K562 (cell line): ENCODE data around the gene GRIK5. TPM values are rescaled to one million over a fixed set of nuclear protein-coding genes. Genes with fewer than 3 reads are reported as not detected.
A peak's percentile ranks its signal among the peaks of the same experiment; 100 is the strongest.

Experiments used
- ATAC-seq: fragments of 200-7000 bp; cut with Tn5 transposase; 3 replicates; pipeline ENCODE4 v1.9.1; 2020; ENCODE audit warnings: moderate library complexity
- BruUV-seq: library from RNA; stranded (reverse); fragments of 400-500 nt; replicated peaks from 2 replicates; lab custom pipeline; 2021; lab: Mats Ljungman, UMichigan
- CTCF ChIA-PET: fragments of 300-600 bp; formaldehyde crosslinking; extraction: SDS; loops from one replicate; lab custom pipeline; 2021; ENCODE audit warnings: low intra/inter-chr PET ratio; lab: Yijun Ruan, JAX
- POLR2A ChIA-PET: fragments of 300-600, 350-650 bp; sonication (Branson Sonifier 250); formaldehyde crosslinking; extraction: SDS; loops from one replicate; lab custom pipeline; 2021; ENCODE audit warnings: antibody characterized with exemption, inconsistent platforms; lab: Yijun Ruan, JAX
- DNase-seq, 4 experiments: peaks; one replicate each; pipeline versions ENCODE4 v3.0.0 to v3.0.0-alpha.2; 2011 to 2018; ENCODE audit warnings: low spot score in 3 of 4, mixed read lengths in 3 of 4; ENCODE audit errors: extremely low read depth in 1 of 4
- FAIRE-seq: peaks from 2 replicates; lab custom pipeline; 2011; peaks lifted over from hg19 to GRCh38; lab: Jason Lieb, UNC
- H2AFZ ChIP-seq: 2 replicates; pipeline ENCODE4 v1.6.0; 2011; ENCODE audit warnings: low read depth, low read length, control low read depth, inconsistent platforms
- H3K27ac ChIP-seq: fragments of 200-600 bp; 3 replicates; pipeline ENCODE4 v1.8.0; 2011; ENCODE audit warnings: low read depth, mild to moderate bottlenecking, control low read depth, inconsistent platforms, low read length, moderate library complexity, mixed read lengths; ENCODE audit errors: extremely low read depth
- H3K27me3 ChIP-seq, 2 experiments: fragments of 300-600 bp in 1 of 2; 2 replicates in 1 of 2; 3 replicates in 1 of 2; pipeline versions ENCODE4 v1.6.0 to v1.8.0; 2011; ENCODE audit warnings: inconsistent platforms in 2 of 2, low read length in 2 of 2, mild to moderate bottlenecking in 1 of 2, mixed read lengths in 1 of 2, moderate library complexity in 1 of 2; ENCODE audit not compliant: control insufficient read depth in 2 of 2, insufficient read depth in 2 of 2
- H3K36me3 ChIP-seq: fragments of 300-600 bp; 3 replicates; pipeline ENCODE4 v1.8.0; 2011; ENCODE audit warnings: mild to moderate bottlenecking, low read length, inconsistent platforms; ENCODE audit not compliant: control insufficient read depth, insufficient read depth
- H3K4me1 ChIP-seq, 2 experiments: fragments of 200-600 bp in 1 of 2; replicated peaks in 1 of 2; 2 replicates in 1 of 2; 3 replicates in 1 of 2; pipeline versions ENCODE4 v1.5.1 to v1.8.0; 2011; ENCODE audit warnings: inconsistent platforms in 2 of 2, low read length in 2 of 2, mild to moderate bottlenecking in 1 of 2, mixed read lengths in 1 of 2, moderate library complexity in 1 of 2; ENCODE audit not compliant: control insufficient read depth in 2 of 2, insufficient read depth in 2 of 2
- H3K4me2 ChIP-seq: 2 replicates; pipeline ENCODE4 v1.6.1; 2011; ENCODE audit warnings: low read length, control low read depth, inconsistent platforms, mixed read lengths; ENCODE audit not compliant: insufficient read depth
- H3K4me3 ChIP-seq: fragments of 200-600 bp; sonication (generic), shearing (Covaris generic); 2 replicates; pipeline ENCODE4 v1.5.1; 2016; ENCODE audit warnings: control low read depth, inconsistent platforms
- H3K79me2 ChIP-seq: fragments of 200-600 bp; 3 replicates; pipeline ENCODE4 v1.8.0; 2011; ENCODE audit warnings: low read length, inconsistent platforms; ENCODE audit not compliant: control insufficient read depth, insufficient read depth
- H3K9ac ChIP-seq, 2 experiments: 2 replicates each; pipeline versions ENCODE4 v1.6.0 to v1.6.1; 2011; ENCODE audit warnings: low read depth in 2 of 2, low read length in 2 of 2, control low read depth in 1 of 2, inconsistent platforms in 1 of 2, mild to moderate bottlenecking in 1 of 2, mixed read lengths in 1 of 2; ENCODE audit not compliant: insufficient read depth in 1 of 2
- H3K9me1 ChIP-seq: one replicate; pipeline ENCODE4 v1.6.0; 2011; ENCODE audit warnings: inconsistent platforms, mild to moderate bottlenecking, low read length, moderate library complexity; ENCODE audit not compliant: control insufficient read depth, insufficient read depth
- H3K9me3 ChIP-seq: replicated peaks from 2 replicates; pipeline ENCODE4 v1.5.1; 2011; ENCODE audit warnings: low read depth, low read length, inconsistent platforms; ENCODE audit not compliant: control insufficient read depth, insufficient read depth
- H4K20me1 ChIP-seq: replicated peaks from 2 replicates; pipeline ENCODE4 v1.6.1; 2011; ENCODE audit warnings: low read length, inconsistent platforms, mixed read lengths; ENCODE audit not compliant: control insufficient read depth, insufficient read depth
- CAMTA2 ChIP-seq: fragments of 250-450 bp; sonication (Bioruptor Pico); conservative IDR thresholded peaks from 2 replicates; pipeline ENCODE4 v1.5.1; 2022
- CREB5 ChIP-seq: fragments of 250-450 bp; sonication (Bioruptor Pico); IDR thresholded peaks from 2 replicates; pipeline ENCODE4 v1.5.0; 2020; ENCODE audit warnings: mild to moderate bottlenecking
- NBN ChIP-seq: fragments of 450-650 bp; IDR thresholded peaks from 2 replicates; pipeline ENCODE4 v1.6.1; 2016; ENCODE audit warnings: low read depth, mild to moderate bottlenecking
- STAG1 ChIP-seq: sonication (generic); formaldehyde crosslinking; IDR thresholded peaks from 2 replicates; pipeline ENCODE4 v1.5.0; 2020; ENCODE audit warnings: missing genetic modification reagents, borderline replicate concordance
- ZBTB49 ChIP-seq: sonication (generic); formaldehyde crosslinking; IDR thresholded peaks from 2 replicates; pipeline ENCODE4 v1.8.0; 2022; ENCODE audit warnings: missing genetic modification reagents, mild to moderate bottlenecking, borderline replicate concordance
- ZFPM2 ChIP-seq: fragments of 250-450 bp; sonication (Bioruptor Pico); IDR thresholded peaks from 2 replicates; pipeline ENCODE4 v1.5.1; 2022; ENCODE audit warnings: mild to moderate bottlenecking
- ZNF124 ChIP-seq: sonication (generic); formaldehyde crosslinking; IDR thresholded peaks from 2 replicates; pipeline ENCODE4 v1.8.1; 2022; ENCODE audit warnings: missing genetic modification reagents
- ZNF24 ChIP-seq: fragments of 450-650 bp; IDR thresholded peaks from 2 replicates; pipeline ENCODE4 v1.6.1; 2016
- WGBS: fragments of 100-300 bp; shearing (Covaris generic); methylation state at CpG from one replicate; pipeline ENCODE4 v1.1.6; 2016; ENCODE audit warnings: low coverage, mixed read lengths; ENCODE audit not compliant: insufficient coverage; ENCODE audit errors: missing lambda C conversion rate; 5-methylcytosine and 5-hydroxymethylcytosine counted together
- in situ Hi-C: fragments of 300-500 bp; cut with MboI; formaldehyde crosslinking; loops from 4 replicates; pipeline ENCODE4 v1.15.0; 2018; ENCODE audit warnings: inconsistent platforms, mixed read lengths
- intact Hi-C: fragments of 100-400 bp; cut with micrococcal nuclease; formaldehyde crosslinking; loops from 2 replicates; pipeline ENCODE4 v1.14.2; 2022
- polyA plus RNA-seq, 8 experiments: library from polyadenylated mRNA; depleted of rRNA in 4 of 8; stranded (reverse) in 5 of 8; unstranded in 3 of 8; fragments of >200 nt; fragmentation: Nextera tagmentation in 2 of 8; fragmentation: Illumina TruSeq in 1 of 8; extraction: Ambion mirVana in 2 of 8; extraction: Trizol in 1 of 8; gene quantifications; 2 replicates each; pipeline versions ENCODE4 v1.2.1 to v1.2.3, GENCODE V29; 2011 to 2014; ENCODE audit warnings: inconsistent platforms in 1 of 8, missing spikeins in 1 of 8
- total RNA-seq, 7 experiments: library from RNA; depleted of rRNA in 6 of 7; stranded (reverse); fragments of >200 nt in 6 of 7; fragmentation: Illumina TruSeq in 2 of 7; extraction: Trizol in 2 of 7; gene quantifications; 2 replicates each; pipeline versions ENCODE4 v1.2.1 to v1.2.3, GENCODE V29; 2011 to 2021; ENCODE audit warnings: low replicate concordance in 1 of 7
- TF ChIP-seq, protein P1 (sequence below): fragments of 250-450 bp; sonication (Bioruptor Pico); IDR thresholded peaks from 2 replicates; pipeline ENCODE4 v1.4.0; 2020; ENCODE audit warnings: mild to moderate bottlenecking
- TF ChIP-seq, protein P2 (sequence below): fragments of 250-450 bp; sonication (Bioruptor Pico); IDR thresholded peaks from 2 replicates; pipeline ENCODE4 v1.8.0; 2021; ENCODE audit warnings: moderate library complexity, mild to moderate bottlenecking, inconsistent platforms
- TF ChIP-seq, protein P3 (sequence below): sonication (generic); formaldehyde crosslinking; IDR thresholded peaks from 2 replicates; pipeline ENCODE4 v1.8.1; 2023; ENCODE audit warnings: mild to moderate bottlenecking, missing genetic modification reagents
- TF ChIP-seq, protein P4 (sequence below): fragments of 250-450 bp; sonication (Bioruptor Pico); IDR thresholded peaks from 2 replicates; pipeline ENCODE4 v1.5.0; 2021

The GRIK5 gene
- total and polyA plus RNA-seq, 9 of the 15 experiments (the other 6 are each of a cell fraction or from before 2014, with no cell fraction given): 0.04 to 0.55 (median 0.27) TPM; not detected in 2

GRCh38 chr19:41981724-41982123, 88.3 kb downstream of the GRIK5 start (continued):
- TF ChIP-seq NBN (no peak), CREB5 (CRISPR knock-in tag) (no peak)
- TF ChIP-seq, protein P1, sequence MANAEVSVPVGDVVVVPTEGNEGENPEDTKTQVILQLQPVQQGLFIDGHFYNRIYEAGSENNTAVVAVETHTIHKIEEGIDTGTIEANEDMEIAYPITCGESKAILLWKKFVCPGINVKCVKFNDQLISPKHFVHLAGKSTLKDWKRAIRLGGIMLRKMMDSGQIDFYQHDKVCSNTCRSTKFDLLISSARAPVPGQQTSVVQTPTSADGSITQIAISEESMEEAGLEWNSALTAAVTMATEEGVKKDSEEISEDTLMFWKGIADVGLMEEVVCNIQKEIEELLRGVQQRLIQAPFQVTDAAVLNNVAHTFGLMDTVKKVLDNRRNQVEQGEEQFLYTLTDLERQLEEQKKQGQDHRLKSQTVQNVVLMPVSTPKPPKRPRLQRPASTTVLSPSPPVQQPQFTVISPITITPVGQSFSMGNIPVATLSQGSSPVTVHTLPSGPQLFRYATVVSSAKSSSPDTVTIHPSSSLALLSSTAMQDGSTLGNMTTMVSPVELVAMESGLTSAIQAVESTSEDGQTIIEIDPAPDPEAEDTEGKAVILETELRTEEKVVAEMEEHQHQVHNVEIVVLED (CRISPR knock-in tag): no peak
- TF ChIP-seq, protein P2, sequence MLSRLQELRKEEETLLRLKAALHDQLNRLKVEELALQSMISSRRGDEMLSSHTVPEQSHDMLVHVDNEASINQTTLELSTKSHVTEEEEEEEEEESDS (CRISPR knock-in tag): no peak

- BruUV-seq: no TSS peak
- no peak overlapping the region for H3K4me2 ChIP-seq
- peaks cover 34 to 57% of the 10 kb centered on the region in 2 experiments for H3K27me3 ChIP-seq
- H3K9me3 ChIP-seq: no peaks in the 10 kb centered on the region
- H3K27ac ChIP-seq: no peak overlapping the region
- WGBS: 8% methylated on average over 17 of the region's 17 CpGs
- no peak overlapping the region for H2AFZ ChIP-seq
- ChIA-PET CTCF (interaction anchor here (0.6 kb wide), 1 partner anchor 142 kb away, joined by 4 read pairs; no protein-coding TSS in a partner anchor), POLR2A (interaction anchor here (1.2 kb wide), 1 partner anchor 20 kb away, joined by 3 read pairs; the partner anchor contains the start of gene RABAC1)
- intact Hi-C loops (no loop called here), in situ Hi-C loops (no loop called here)
- H4K20me1 ChIP-seq: peaks cover 2% of the 10 kb centered on the region
- no peak overlapping the region for H3K4me3 ChIP-seq
- no peaks in the 10 kb centered on the region for H3K36me3 ChIP-seq
- FAIRE-seq (no peak), ATAC-seq (no peak; the same call in 2 of the 3 replicates), DNase-seq (no peak)
- H3K9ac ChIP-seq: no peak overlapping the region; a peak in 1 of 4 replicates
- H3K4me1 ChIP-seq: peaks cover 0 to 15% of the 10 kb centered on the region in 2 experiments; a peak in 2 of 5 replicates
- H3K9me1 ChIP-seq: peaks cover 2% of the 10 kb centered on the region
- no peaks in the 10 kb centered on the region for H3K79me2 ChIP-seq
- TF ChIP-seq CAMTA2 (CRISPR knock-in tag) (no peak), ZBTB49 (CRISPR knock-in tag) (no peak), STAG1 (CRISPR knock-in tag) (no peak), ZNF24 (peak; percentile 20; the same call in 1 of the 2 replicates), ZFPM2 (CRISPR knock-in tag) (no peak), ZNF124 (CRISPR knock-in tag) (no peak)
- TF ChIP-seq, protein P3, sequence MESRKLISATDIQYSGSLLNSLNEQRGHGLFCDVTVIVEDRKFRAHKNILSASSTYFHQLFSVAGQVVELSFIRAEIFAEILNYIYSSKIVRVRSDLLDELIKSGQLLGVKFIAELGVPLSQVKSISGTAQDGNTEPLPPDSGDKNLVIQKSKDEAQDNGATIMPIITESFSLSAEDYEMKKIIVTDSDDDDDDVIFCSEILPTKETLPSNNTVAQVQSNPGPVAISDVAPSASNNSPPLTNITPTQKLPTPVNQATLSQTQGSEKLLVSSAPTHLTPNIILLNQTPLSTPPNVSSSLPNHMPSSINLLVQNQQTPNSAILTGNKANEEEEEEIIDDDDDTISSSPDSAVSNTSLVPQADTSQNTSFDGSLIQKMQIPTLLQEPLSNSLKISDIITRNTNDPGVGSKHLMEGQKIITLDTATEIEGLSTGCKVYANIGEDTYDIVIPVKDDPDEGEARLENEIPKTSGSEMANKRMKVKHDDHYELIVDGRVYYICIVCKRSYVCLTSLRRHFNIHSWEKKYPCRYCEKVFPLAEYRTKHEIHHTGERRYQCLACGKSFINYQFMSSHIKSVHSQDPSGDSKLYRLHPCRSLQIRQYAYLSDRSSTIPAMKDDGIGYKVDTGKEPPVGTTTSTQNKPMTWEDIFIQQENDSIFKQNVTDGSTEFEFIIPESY (CRISPR knock-in tag): no peak
- TF ChIP-seq, protein P4, sequence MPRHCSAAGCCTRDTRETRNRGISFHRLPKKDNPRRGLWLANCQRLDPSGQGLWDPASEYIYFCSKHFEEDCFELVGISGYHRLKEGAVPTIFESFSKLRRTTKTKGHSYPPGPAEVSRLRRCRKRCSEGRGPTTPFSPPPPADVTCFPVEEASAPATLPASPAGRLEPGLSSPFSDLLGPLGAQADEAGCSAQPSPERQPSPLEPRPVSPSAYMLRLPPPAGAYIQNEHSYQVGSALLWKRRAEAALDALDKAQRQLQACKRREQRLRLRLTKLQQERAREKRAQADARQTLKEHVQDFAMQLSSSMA (CRISPR knock-in tag): no peak
Observed at GRCh38 chr19:41978470-41978869, 91.5 kb downstream of the GRIK5 start.
